NCI-H82 (cell line): ENCODE measurements around the gene LCN2.
"Not testable (repeated sequence)": the region's sequence is repeated elsewhere in the genome, so short reads cannot be mapped to it uniquely, and the experiment has no call there.

Experiments
- DNase-seq: peaks from one replicate; lab custom pipeline; 2025; lab: John Stamatoyannopoulos, UW

The LCN2 gene

GRCh38 chr9:128128836-128129590, 20.2 kb upstream of the LCN2 start:
- DNase-seq, result no peak

GRCh38 chr9:128129976-128130590, 19.2 kb upstream of the LCN2 start:
- DNase-seq, result not testable (repeated sequence)

DNA sequence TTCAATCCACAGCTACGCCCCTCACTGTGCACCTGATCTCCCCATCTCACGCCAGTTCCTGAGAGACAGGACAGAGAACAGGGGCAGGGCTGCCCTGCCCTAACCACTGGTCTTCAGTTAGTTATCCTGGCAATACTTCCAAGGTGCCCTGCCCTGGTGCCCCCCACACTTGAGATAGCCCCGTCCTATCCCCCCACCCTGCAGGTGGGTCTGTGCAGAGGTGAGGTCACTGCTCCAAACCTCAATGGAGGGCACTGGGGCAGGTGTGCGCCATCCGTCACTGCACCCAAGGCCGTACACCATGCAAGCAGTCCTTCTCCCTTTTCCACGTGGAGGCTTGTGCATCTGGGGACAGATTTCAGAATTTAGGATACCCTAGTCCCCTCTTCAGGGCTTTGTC, 18.6 kb upstream of the LCN2 start:
- not testable (repeated sequence) for DNase-seq

DNA sequence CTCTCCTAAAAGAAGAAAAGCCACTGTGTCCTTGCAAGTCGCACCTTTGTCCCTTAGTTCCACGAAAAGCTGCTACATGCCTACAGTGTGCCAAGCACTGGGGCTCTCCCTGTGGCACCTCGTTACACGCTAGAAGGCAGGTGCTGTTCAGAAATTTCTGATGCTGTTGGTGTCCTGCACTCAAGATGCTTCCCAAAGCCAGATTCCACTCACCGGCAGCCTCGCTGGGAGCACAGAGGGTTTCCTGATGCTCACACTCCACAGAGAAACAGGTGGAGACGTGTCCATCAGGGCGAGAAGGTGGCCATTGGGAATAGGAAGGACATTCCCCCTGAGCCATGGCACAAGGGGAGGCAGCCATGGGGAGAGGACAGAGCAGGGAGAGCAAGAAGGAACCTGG, 17.9 kb upstream of the LCN2 start:
- not testable (repeated sequence) for DNase-seq

GRCh38 chr9:128132139-128132538, 17.1 kb upstream of the LCN2 start:
- DNase-seq, result not testable (repeated sequence)

- DNase-seq, result not testable (repeated sequence)
Observed at GRCh38 chr9:128135561-128135960, 13.7 kb upstream of the LCN2 start.

DNA sequence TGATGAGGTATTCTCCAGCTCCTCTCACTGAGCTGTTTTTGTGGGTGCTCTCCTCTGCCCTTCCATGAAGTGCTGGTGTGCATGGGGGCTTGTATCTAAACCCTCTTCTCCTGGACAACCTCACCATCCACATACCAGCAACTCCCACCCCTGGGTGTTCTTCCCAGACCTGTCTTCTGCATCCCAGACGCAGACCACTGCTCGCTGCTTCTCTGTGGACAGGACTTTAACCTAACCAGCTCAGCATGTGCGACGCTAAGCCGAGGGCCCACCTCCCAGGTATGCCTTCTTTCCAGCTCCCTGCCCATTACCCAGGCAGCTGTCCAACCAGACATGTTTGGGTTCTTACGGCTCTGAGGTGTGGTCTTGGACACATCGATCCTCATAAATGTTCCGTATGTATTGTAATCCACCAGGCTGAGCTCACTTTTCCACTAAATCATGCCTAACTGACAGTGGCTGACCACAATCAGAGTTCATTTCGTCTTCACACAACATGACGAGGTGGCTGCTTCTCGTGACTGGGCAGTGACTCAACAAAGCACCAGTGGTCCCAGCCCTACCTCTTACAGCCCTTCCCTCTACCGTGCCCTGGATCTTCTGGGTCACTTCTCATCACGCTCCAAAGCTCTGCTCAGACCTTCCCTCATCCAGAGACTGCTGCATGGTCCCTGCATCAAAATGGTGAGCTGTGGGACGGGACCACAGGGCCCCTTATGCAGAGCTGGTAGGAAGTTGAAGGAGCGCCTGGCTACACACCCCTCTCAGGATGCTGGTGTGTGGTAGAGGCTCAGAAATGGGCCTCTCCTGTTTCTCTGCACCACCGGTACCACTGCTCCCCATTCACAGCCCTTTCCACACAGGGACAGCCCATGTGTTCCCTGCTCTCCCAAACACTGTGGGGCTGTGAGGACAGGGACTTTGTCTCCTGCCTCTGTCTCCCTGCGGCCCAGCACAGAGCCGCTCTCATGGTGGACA, 12.1 kb upstream of the LCN2 start:
- no peak for DNase-seq

GRCh38 chr9:128138001-128138400, 11.3 kb upstream of the LCN2 start:
- DNase-seq, result no peak

DNA sequence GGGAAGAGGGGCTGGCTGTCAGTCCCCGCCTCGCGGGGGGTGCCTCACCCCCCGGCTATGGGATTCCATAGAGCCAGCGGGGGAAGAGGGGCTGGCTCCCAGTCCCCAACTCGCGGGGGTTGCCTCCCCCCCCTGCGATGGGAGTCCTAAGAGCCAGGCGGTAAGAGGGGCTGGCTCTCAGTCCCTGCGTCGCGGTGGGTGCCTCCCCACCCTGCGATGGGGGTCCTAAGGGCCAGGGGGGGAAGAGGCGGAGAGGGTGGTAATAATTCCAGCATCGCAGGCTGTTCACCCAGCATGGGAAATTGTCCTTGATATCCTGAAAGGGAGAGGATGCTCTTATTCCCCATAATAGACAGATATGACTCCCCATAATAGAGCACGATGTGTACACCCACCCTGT, 9.6 kb upstream of the LCN2 start:
- no peak for DNase-seq

DNA sequence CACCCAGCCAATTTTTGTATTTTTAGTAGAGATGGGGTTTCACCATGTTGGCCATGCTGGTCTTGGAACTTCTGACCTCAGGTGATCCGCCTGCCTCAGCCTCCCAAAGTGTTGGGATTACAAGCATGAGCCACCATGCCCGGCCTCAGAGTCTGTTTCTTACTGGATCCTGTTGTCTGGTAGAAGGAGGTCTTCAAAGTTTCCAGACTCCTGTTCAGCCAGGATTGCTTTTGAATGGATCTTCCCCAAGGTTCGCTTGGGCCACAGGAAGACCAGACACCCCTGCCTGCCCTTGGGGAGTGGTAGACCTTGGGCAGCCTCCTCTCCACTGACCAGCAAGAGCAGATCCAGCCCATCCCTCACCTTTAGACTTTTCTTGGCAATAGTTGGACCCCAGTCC, 7.6 kb upstream of the LCN2 start:
- DNase-seq, result no peak

GRCh38 chr9:128142061-128142460, 7.2 kb upstream of the LCN2 start:
- no peak for DNase-seq

DNA sequence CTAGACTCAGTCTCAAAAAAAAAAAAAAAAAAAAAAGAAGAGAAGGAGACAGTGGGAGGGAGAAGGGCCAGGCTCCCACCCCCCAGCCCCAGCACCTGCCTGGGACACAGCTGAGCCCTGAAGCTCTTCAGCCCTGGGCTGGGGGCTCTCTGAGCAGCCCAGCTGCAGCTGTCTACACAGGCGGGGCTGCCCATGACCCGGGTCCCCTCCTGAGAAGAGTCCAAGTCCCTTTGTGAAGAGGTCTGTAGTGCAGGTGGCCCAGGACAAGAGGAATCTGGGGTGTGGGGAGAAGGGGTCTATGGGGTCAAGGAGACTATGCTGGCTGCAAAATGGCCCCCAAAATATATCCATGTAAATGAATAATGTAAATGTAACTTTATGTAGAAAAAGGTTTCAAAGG, 6.7 kb upstream of the LCN2 start:
- no peak for DNase-seq

DNA sequence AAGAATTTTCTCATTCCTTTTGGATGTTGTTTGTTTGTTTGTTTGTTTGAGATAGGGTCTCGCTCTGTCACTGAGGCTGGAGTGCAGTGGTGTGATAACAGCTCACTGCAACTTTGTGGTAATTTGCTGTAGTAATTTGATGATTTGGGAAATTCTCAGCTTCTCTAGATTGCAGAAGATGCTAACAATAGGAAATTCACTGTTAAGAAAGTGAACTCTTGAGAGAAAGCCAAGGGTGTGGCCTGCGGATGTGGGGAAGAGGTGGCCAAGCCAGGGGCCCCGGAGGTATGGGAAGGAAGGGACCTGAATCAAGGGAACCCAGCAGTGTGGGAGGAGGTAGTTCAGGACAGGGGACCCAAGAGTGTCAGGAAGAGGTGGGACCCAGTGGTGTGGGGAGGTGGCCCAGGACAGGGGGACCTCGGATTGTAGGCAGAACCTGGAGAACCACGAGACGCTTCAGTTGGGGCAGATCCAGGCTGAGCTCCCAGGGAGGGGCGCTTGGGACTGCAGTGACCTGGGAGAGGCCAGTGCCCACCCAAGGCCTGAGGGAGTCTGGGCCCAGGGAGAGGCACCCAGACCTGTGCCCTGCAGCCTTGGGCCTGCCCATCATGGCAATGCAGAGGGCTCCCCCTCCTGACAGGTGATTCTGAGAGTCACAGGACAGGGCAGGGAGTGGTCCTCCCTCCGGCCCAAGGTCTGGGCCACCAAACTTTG, 5.6 kb upstream of the LCN2 start:
- DNase-seq, result no peak

GRCh38 chr9:128144239-128145181, 4.7 kb upstream of the LCN2 start:
- no peak for DNase-seq

GRCh38 chr9:128145536-128145935, 3.7 kb upstream of the LCN2 start:
- DNase-seq, result no peak

DNA sequence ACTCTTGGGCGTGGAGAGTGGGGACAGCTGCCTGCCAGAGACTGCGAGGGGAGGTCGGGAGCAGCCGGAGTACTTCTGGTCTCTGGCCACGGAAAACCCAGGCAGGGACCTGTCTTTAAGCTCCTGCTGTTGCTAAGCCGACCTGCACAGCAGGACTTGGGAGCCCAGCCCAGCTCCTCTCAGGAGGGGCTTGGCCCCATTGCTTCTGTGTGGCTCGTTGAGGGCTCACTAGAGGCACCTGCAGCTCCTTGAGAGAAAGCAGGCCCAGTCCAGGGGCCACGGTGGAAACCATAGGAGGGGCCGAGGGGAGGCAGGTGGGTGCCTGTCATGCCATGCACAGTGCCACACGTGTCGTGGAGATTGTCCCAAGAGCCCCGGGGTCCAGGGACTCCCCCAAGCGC, 3.3 kb upstream of the LCN2 start:
- DNase-seq, result peak; percentile 32

DNA sequence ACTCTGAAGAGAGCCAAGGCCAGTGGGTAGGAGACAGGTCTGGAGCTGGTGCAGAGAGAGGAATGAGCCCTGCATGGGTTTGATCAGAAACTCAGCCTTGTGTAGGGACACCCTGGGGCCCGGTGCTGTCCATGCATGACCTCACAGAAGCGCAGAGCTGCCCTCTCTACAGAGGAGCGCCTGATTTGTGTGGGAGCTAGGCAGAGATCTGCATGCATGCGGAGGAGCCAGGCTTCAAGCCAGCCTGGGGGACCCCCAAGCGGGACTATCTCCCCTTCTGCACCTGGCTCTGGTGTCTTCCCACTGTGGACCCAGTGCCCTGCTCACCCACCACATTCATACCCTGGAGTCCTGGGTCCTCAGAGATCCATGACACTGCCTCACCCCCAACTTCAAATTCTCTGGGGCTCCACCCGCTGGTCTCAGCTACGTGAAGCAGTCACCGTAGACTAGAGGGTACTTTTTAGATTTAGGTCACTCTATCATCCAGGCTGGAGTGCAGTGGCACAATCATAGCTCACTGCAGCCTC, 2.6 kb upstream of the LCN2 start:
- DNase-seq, result no peak

DNA sequence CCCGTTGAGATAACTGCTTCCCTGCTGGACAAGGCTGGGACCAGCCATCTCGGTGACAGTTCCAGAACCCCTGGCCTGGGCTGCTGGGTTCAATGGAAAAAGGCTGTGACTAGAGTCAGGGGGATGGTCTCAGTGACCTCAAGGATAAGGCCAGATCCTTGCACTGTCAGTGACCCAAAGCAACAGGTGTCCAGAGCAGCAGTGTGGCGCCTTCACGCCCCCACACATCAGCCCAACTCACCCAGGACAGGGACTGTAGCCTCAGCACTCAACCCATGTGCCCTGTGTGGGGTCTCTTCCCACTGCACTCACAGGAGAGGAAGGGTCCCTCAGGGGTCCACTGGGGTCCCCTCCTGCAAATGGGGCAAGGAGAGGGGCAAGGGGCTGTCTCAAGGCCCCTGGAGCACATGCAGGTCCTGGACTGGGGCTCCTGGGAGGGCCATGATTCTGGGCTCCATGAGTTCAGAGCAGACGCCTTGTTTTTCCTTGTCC, 698 bp upstream of the LCN2 start:
- no peak for DNase-seq

GRCh38 chr9:128149951-128150593, 819 bp downstream of the LCN2 start:
- no peak for DNase-seq
